Natural killer cell treated with Interleukin-12 subunit alpha and Interleukin-12 subunit beta and Interleukin-15 and Interleukin-18, amount 100 ng/mL, for 72 hours (primary cell): Measurements from ENCODE around the gene ZGPAT. TPM values are rescaled to one million over a fixed set of nuclear protein-coding genes. Genes with fewer than 3 reads are reported as not detected.
A peak's percentile ranks its signal among the peaks of the same experiment; 100 is the strongest.
"Not testable (repeated sequence)": the region's sequence is repeated elsewhere in the genome, so short reads cannot be mapped to it uniquely, and the experiment has no call there.

Source experiments
- ATAC-seq, 2 donors: fragments of 150-1000 bp; cut with Tn5 transposase in 1 of 2; sonication (Bioruptor Pico), chemical (Tn5 transposase) in 1 of 2; 2 replicates each; pipeline ENCODE4 v1.10.0; 2021
- DNase-seq: peaks from one replicate; pipeline ENCODE4 v3.0.0; 2022; ENCODE audit warnings: low spot score
- H3K27ac Mint-ChIP-seq, 2 donors: 1 replicate in 1 of 2; 2 replicates in 1 of 2; pipeline ENCODE4 v1.8.0; 2022; ENCODE audit warnings: mixed read lengths in 2 of 2, mild to moderate bottlenecking in 1 of 2, moderate library complexity in 1 of 2
- H3K27me3 Mint-ChIP-seq, 2 donors: 1 replicate in 1 of 2; 2 replicates in 1 of 2; pipeline ENCODE4 v1.8.0; 2022; ENCODE audit warnings: mixed read lengths in 2 of 2
- H3K36me3 Mint-ChIP-seq: one replicate; pipeline ENCODE4 v1.8.0; 2022; ENCODE audit warnings: mixed read lengths
- H3K4me1 Mint-ChIP-seq, 2 donors: 1 replicate in 1 of 2; 2 replicates in 1 of 2; pipeline ENCODE4 v1.8.0; 2022; ENCODE audit warnings: low read depth in 2 of 2, mixed read lengths in 2 of 2, mild to moderate bottlenecking in 1 of 2
- H3K4me3 Mint-ChIP-seq: one replicate; pipeline ENCODE4 v1.8.0; 2022; ENCODE audit warnings: mixed read lengths
- H3K9me3 Mint-ChIP-seq: 2 replicates; pipeline ENCODE4 v1.8.0; 2022; ENCODE audit warnings: mixed read lengths
- total RNA-seq, 2 donors: library from RNA; stranded (reverse); gene quantifications; one replicate each; pipeline ENCODE4 v1.2.3, GENCODE V29; 2022

The ZGPAT gene
- total RNA-seq, 2 donors from 2014 or later: 40.8 to 53.0 TPM

GRCh38 chr20:63766695-63767426, 59.0 kb downstream of the ZGPAT start:
- ATAC-seq (no peak), DNase-seq (peak; percentile 58)
- H3K4me1 Mint-ChIP-seq: no peaks in the 10 kb centered on the region
- no peaks in the 10 kb centered on the region for H3K36me3 Mint-ChIP-seq
- H3K27ac Mint-ChIP-seq: no peak overlapping the region
- no peak overlapping the region for H3K4me3 Mint-ChIP-seq
- no peaks in the 10 kb centered on the region for H3K27me3 Mint-ChIP-seq
- H3K9me3 Mint-ChIP-seq: no peaks in the 10 kb centered on the region

GRCh38 chr20:63767456-63767855, 59.6 kb downstream of the ZGPAT start:
- no peak for ATAC-seq
- H3K4me3 Mint-ChIP-seq: no peak overlapping the region
- no peaks in the 10 kb centered on the region for H3K4me1 Mint-ChIP-seq
- no peaks in the 10 kb centered on the region for H3K27me3 Mint-ChIP-seq
- peak; percentile 15 for DNase-seq
- H3K27ac Mint-ChIP-seq: no peak overlapping the region
- no peaks in the 10 kb centered on the region for H3K36me3 Mint-ChIP-seq
- no peaks in the 10 kb centered on the region for H3K9me3 Mint-ChIP-seq

- Mint-ChIP-seq H3K9me3 (no peaks in the 10 kb centered on the region), H3K27ac (no peak overlapping the region), H3K4me1 (no peaks in the 10 kb centered on the region), H3K36me3 (no peaks in the 10 kb centered on the region), H3K4me3 (no peak overlapping the region), H3K27me3 (no peaks in the 10 kb centered on the region)
- DNase-seq (no peak), ATAC-seq (no peak)
Observed at GRCh38 chr20:63767886-63768285, 60.0 kb downstream of the ZGPAT start.

- Mint-ChIP-seq H3K9me3 (no peaks in the 10 kb centered on the region), H3K4me3 (no peak overlapping the region), H3K27me3 (no peaks in the 10 kb centered on the region), H3K4me1 (no peaks in the 10 kb centered on the region), H3K36me3 (no peaks in the 10 kb centered on the region), H3K27ac (no peak overlapping the region)
- ATAC-seq (no peak), DNase-seq (peak; percentile 44)
Observed at GRCh38 chr20:63768591-63769515, 61.0 kb downstream of the ZGPAT start.

GRCh38 chr20:63769891-63770474, 62.1 kb downstream of the ZGPAT start:
- peak; percentile 51 for DNase-seq
- Mint-ChIP-seq H3K4me3 (no peak overlapping the region), H3K9me3 (no peaks in the 10 kb centered on the region), H3K4me1 (peaks cover 0 to 3% of the 10 kb centered on the region in 2 donors), H3K36me3 (no peaks in the 10 kb centered on the region), H3K27ac (no peak overlapping the region), H3K27me3 (no peaks in the 10 kb centered on the region)
- ATAC-seq: no peak

- Mint-ChIP-seq H3K36me3 (no peaks in the 10 kb centered on the region), H3K4me3 (no peak overlapping the region)
Observed at GRCh38 chr20:63771046-63771707, 63.3 kb downstream of the ZGPAT start.

GRCh38 chr20:63772781-63773518, 65.1 kb downstream of the ZGPAT start:
- Mint-ChIP-seq H3K27ac (no peak overlapping the region), H3K4me3 (no peak overlapping the region), H3K27me3 (no peaks in the 10 kb centered on the region), H3K4me1 (peaks cover 0 to 3% of the 10 kb centered on the region in 2 donors), H3K36me3 (no peaks in the 10 kb centered on the region), H3K9me3 (no peaks in the 10 kb centered on the region)
- DNase-seq: peak; percentile 51
- no peak for ATAC-seq

More at GRCh38 chr20:63771046-63771707, 63.3 kb downstream of the ZGPAT start:
- peaks cover 0 to 3% of the 10 kb centered on the region in 2 donors for H3K4me1 Mint-ChIP-seq
- H3K9me3 Mint-ChIP-seq: no peaks in the 10 kb centered on the region
- ATAC-seq (no peak), DNase-seq (peak; percentile 56)
- H3K27ac Mint-ChIP-seq: no peak overlapping the region
- H3K27me3 Mint-ChIP-seq: no peaks in the 10 kb centered on the region

GRCh38 chr20:63773571-63774241, 65.9 kb downstream of the ZGPAT start:
- ATAC-seq (no peak), DNase-seq (no peak)
- H3K4me1 Mint-ChIP-seq: peaks cover 0 to 3% of the 10 kb centered on the region in 2 donors
- no peaks in the 10 kb centered on the region for H3K36me3 Mint-ChIP-seq
- no peak overlapping the region for H3K4me3 Mint-ChIP-seq
- no peaks in the 10 kb centered on the region for H3K27me3 Mint-ChIP-seq
- H3K9me3 Mint-ChIP-seq: no peaks in the 10 kb centered on the region
- no peak overlapping the region for H3K27ac Mint-ChIP-seq

- Mint-ChIP-seq H3K4me1 (peaks cover 0 to 3% of the 10 kb centered on the region in 2 donors), H3K36me3 (no peaks in the 10 kb centered on the region), H3K27me3 (no peaks in the 10 kb centered on the region), H3K27ac (no peak overlapping the region), H3K9me3 (no peaks in the 10 kb centered on the region), H3K4me3 (no peak overlapping the region)
- DNase-seq: no peak
- ATAC-seq: no peak
Observed at GRCh38 chr20:63774306-63774705, 66.5 kb downstream of the ZGPAT start.

- H3K27ac Mint-ChIP-seq: no peak overlapping the region
- H3K4me1 Mint-ChIP-seq: peaks cover 0 to 3% of the 10 kb centered on the region in 2 donors
- no peaks in the 10 kb centered on the region for H3K27me3 Mint-ChIP-seq
- H3K4me3 Mint-ChIP-seq: no peak overlapping the region
- DNase-seq (peak; percentile 60), ATAC-seq (no peak)
- H3K36me3 Mint-ChIP-seq: no peaks in the 10 kb centered on the region
- H3K9me3 Mint-ChIP-seq: no peaks in the 10 kb centered on the region
Observed at GRCh38 chr20:63775096-63775978, 67.5 kb downstream of the ZGPAT start.

- not testable (repeated sequence) for H3K4me3 Mint-ChIP-seq, H3K27me3 Mint-ChIP-seq, H3K27ac Mint-ChIP-seq, H3K36me3 Mint-ChIP-seq, H3K9me3 Mint-ChIP-seq, ATAC-seq, DNase-seq, H3K4me1 Mint-ChIP-seq
Observed at GRCh38 chr20:63776875-63777274, 69.0 kb downstream of the ZGPAT start.

- H3K4me1 Mint-ChIP-seq: peaks cover 0 to 3% of the 10 kb centered on the region in 2 donors
- H3K36me3 Mint-ChIP-seq: no peaks in the 10 kb centered on the region
- no peak overlapping the region for H3K27ac Mint-ChIP-seq
- no peak overlapping the region for H3K4me3 Mint-ChIP-seq
- no peak for DNase-seq
- ATAC-seq: no peak
- no peaks in the 10 kb centered on the region for H3K27me3 Mint-ChIP-seq
- H3K9me3 Mint-ChIP-seq: no peaks in the 10 kb centered on the region
Observed at GRCh38 chr20:63777614-63778013, 69.8 kb downstream of the ZGPAT start.
